Tongue (tissue), 2 donors: ENCODE measurements around the gene RCSD1. TPM values are rescaled to one million over a fixed set of nuclear protein-coding genes. Genes with fewer than 3 reads are reported as not detected.
"Not testable (repeated sequence)": the region's sequence is repeated elsewhere in the genome, so short reads cannot be mapped to it uniquely, and the experiment has no call there.

ENCODE experiments used
- DNase-seq: peaks from one replicate; pipeline ENCODE4 v3.0.0-alpha.2; 2015
- total RNA-seq: library from RNA; depleted of rRNA; stranded (reverse); fragments of >200 nt; gene quantifications from one replicate; pipeline ENCODE4 v1.2.3, GENCODE V29; 2014

The RCSD1 gene, protein sequence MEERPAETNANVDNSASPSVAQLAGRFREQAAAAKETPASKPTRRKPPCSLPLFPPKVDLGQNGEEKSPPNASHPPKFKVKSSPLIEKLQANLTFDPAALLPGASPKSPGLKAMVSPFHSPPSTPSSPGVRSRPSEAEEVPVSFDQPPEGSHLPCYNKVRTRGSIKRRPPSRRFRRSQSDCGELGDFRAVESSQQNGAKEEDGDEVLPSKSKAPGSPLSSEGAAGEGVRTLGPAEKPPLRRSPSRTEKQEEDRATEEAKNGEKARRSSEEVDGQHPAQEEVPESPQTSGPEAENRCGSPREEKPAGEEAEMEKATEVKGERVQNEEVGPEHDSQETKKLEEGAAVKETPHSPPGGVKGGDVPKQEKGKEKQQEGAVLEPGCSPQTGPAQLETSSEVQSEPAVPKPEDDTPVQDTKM
- total RNA-seq: 141 TPM

DNA sequence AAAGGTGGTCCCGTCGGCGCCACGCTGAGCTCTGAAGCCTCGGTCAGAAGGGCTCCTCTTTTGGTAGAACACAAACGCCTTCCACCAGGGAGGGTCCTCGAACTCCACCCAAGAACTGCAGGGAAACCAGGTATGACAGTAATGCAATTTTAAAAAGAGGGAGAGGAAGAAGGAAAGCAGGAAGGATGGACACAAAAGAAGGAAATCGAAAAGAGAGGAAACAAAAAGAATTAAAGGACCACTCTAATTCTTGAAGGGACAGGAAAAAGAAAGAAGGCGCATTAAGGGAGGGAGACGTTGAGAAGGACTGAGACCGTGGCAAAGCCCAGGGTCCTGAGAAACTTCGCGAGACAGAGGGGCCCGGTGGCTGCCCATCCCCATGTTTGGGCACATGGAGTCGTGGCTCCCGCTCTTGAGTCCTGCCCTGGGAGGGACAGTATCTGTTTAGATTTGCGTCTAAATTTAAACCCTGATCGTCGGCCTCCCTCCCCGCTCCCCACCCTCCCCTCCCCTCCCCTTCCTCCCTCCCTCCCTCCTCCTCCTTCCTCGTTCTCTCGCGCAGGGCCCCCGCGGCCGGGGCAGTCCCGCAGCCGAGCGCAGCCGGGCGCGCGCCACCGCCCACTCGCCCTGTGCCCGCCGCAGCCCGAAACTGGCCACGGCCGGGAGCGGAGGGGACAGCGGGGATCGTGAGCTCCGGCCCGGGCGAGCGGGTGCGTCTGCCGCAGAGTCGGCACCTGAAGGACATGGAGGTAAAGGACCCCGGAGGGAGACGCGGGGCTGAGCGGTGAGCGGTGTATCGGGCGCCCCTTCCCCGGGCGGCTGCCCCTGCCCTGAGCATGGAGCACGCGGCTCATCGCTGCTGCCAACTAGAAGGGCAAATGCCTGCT, at the start of gene RCSD1:
Gene RCSD1 (plus strand): TSS at position 552 of the 887 bp plus-strand sequence. CDS start 192 bp downstream, at position 744.
- DNase-seq: peak; percentile 62

GRCh38 chr1:167582064-167582463, 48.0 kb upstream of the RCSD1 start:
- DNase-seq: no peak

- no peak for DNase-seq
Observed at GRCh38 chr1:167582722-167583121, 47.3 kb upstream of the RCSD1 start.

- peak; percentile 32 for DNase-seq
Observed at GRCh38 chr1:167584581-167584980, 45.5 kb upstream of the RCSD1 start.

DNA sequence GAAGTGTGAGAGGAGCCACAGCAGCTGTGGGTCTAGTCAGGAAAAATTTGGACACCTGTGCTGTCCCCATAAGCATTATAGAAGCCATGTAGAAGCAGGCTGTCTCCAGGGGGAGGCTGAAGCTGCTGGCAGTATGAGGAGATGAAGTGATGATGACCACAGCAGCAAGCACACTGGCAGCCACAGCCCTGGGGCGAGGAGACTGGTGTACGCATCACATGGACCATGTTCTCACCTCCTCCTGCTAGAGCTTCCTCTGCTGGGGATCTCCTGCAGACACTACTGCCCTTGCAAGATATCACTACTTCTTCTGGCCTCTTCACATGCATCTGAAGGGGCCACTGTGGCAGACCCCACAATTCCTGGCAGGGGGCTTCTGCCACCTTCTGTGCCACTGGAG, 42.7 kb upstream of the RCSD1 start:
- no peak for DNase-seq

- no peak for DNase-seq
Observed at GRCh38 chr1:167587872-167588271, 42.2 kb upstream of the RCSD1 start.

- no peak for DNase-seq
Observed at GRCh38 chr1:167588361-167588760, 41.7 kb upstream of the RCSD1 start.

- DNase-seq: no peak
Observed at GRCh38 chr1:167592475-167592874, 37.6 kb upstream of the RCSD1 start.

- no peak for DNase-seq
Observed at GRCh38 chr1:167593860-167594259, 36.2 kb upstream of the RCSD1 start.

GRCh38 chr1:167594822-167595221, 35.2 kb upstream of the RCSD1 start:
- DNase-seq: peak; percentile 32

GRCh38 chr1:167599957-167600581, 30.0 kb upstream of the RCSD1 start:
- DNase-seq: peak; percentile 65

- peak; percentile 50 for DNase-seq
Observed at GRCh38 chr1:167601442-167602383, 28.3 kb upstream of the RCSD1 start.

DNA sequence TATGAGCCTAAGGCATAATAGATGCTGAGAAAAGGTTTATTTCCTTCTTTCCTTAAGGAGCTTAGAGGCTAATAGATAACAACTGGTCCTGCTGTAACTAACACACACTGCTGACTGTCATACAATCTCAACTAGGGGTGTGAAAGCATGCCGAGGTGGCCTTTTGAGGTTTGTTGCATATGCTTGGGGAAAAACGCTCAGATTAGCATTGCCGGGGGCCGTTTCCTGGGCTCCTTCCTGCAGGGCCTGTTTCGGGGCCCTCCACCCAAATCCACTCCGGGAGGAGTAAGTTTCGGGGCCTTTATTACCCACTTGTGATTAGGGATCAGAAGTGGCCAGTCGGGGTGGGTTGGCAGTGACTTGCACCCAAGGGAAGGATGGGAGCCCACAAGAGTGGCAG, 27.2 kb upstream of the RCSD1 start:
- DNase-seq: no peak

GRCh38 chr1:167605576-167605975, 24.5 kb upstream of the RCSD1 start:
- no peak for DNase-seq

GRCh38 chr1:167611983-167612382, 18.0 kb upstream of the RCSD1 start:
- no peak for DNase-seq

DNA sequence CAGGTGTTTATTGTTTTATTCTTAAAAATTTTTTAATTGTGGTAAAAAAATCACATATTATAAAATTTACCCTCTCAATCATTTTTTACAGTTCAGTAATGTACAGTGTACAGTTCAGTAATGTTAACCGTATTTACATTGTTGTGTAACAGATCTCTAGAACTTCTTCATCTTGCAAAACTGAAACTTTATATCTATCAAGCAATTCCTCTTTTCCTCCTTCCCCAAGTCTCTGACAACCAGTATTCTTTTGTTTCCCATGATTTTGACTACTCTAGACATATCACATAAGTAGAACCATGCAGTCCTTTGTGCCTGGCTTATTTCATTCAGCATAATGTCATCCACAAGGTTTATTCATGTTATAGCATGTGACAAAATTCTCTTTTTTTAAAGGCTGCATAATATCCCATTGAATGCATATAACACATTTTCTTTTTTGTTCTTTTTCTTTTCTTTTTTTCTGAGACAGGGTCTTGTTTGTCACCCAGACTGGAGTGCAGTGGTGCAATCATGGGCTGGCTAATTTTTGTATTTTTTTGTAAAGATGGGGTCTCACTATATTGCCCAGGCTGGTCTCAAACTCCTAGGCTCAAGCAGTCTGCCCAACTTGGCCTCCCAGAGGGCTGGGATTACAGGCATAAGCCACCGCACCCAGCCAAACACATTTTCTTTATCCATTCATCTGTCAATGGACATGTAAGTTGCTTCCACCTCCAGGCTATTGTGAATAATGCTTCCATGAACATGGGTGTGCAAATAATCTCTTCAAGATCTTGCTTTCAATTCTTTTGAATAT, 17.2 kb upstream of the RCSD1 start:
- no peak for DNase-seq

- DNase-seq: not testable (repeated sequence)
Observed at GRCh38 chr1:167613984-167614383, 16.0 kb upstream of the RCSD1 start.

DNA sequence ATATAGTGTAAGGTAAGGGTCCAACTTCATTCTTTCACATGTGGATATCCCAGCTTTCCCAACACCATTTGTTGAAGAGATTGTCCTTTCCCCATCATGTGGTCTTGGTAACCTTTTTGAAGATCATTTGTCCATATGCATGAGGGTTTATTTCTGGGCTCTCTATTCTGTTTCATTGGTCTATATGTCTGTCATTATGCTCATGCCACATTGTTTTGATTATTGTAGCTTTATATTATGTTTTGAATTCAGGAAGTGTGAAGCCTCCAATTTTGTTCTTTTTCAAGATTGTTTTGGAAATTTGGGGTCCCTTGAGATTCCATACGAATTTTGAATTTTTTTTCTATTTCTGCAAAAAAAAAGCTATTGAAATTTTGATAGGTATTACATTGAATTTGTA, 15.2 kb upstream of the RCSD1 start:
- DNase-seq: no peak

GRCh38 chr1:167616521-167616920, 13.5 kb upstream of the RCSD1 start:
- no peak for DNase-seq
